ENCODE results near the gene SPINK5. TPM values are rescaled to one million over a fixed set of nuclear protein-coding genes. Genes with fewer than 3 reads are reported as not detected.

SPINK5 gene
- total and polyA plus RNA-seq, 10 donors, result 0.11 to 0.51 (median 0.26) TPM; not detected in 5

DNA sequence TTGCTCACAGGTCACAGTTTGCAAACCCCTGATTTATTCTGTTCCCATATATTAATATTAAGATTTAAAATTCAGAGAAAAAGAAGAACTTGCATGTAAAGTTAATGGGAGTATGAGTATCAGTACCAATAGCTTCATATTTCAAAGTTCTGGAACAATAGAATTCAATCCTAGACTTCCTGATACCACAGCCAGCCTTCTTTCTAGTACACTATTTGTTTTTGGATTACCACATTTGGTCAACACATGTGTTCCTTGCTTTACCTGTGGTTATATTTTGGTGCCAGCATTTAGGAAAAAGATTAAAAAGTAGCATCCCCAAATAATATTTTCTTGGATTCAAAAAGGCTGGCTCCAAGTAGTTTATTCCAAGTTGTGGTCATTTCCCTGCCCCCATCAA lies 49.5 kb downstream of the SPINK5 start:
- no peaks in the 10 kb centered on the region for H3K27me3 ChIP-seq (replicated peaks in 1 of 7)
- no peaks in the 10 kb centered on the region for H3K4me1 ChIP-seq
- no peak overlapping the region for H3K4me3 ChIP-seq
- H3K9me3 ChIP-seq, result no peaks in the 10 kb centered on the region
- intact Hi-C loops (cut with DNase I; ENCODE audit: low total_unique reads), result no loop called here
- no peak for DNase-seq
- no peak overlapping the region for H3K27ac ChIP-seq
- TF ChIP-seq, protein P1, sequence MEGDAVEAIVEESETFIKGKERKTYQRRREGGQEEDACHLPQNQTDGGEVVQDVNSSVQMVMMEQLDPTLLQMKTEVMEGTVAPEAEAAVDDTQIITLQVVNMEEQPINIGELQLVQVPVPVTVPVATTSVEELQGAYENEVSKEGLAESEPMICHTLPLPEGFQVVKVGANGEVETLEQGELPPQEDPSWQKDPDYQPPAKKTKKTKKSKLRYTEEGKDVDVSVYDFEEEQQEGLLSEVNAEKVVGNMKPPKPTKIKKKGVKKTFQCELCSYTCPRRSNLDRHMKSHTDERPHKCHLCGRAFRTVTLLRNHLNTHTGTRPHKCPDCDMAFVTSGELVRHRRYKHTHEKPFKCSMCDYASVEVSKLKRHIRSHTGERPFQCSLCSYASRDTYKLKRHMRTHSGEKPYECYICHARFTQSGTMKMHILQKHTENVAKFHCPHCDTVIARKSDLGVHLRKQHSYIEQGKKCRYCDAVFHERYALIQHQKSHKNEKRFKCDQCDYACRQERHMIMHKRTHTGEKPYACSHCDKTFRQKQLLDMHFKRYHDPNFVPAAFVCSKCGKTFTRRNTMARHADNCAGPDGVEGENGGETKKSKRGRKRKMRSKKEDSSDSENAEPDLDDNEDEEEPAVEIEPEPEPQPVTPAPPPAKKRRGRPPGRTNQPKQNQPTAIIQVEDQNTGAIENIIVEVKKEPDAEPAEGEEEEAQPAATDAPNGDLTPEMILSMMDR (IDR thresholded peaks at IDR 0.05 in 8 of 11, conservative IDR thresholded peaks at IDR 0.05 in 3 of 11), result no peak
- no peaks in the 10 kb centered on the region for H3K36me3 ChIP-seq

DNA sequence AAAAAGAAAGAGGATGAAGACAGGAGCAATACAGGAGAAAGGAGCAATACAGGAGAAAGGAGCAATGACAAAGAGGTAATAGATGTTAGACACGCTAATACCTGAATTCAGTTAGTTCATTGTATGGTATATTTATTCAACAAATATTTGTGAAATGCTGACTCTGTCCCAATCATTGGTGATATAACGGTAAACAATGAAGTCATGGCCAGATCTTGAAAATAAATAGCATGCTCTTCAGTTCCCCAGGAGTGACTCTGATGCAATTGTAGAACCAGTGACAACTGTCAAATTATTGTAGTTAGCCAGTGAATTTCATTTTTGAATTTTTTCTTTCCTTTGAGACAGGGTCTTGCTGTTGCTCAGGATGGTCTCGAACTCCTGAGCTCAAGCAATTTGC lies 56.5 kb downstream of the SPINK5 start:
- no peaks in the 10 kb centered on the region for H3K36me3 ChIP-seq

DNA sequence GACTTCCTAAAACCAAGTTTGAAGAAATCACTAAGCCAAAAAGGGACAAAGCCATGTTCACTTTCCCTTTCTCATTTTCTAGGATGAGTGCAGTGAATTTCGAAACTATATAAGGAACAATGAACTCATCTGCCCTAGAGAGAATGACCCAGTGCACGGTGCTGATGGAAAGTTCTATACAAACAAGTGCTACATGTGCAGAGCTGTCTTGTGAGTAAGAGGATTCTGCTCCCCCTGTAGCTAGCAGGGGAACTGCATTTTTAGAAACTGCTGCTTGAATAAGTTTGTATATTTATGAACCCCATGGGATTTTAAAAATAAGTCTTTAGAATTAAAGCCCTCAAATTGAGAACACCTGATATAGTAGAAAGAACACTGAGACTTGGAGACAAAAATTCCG lies 61.9 kb downstream of the SPINK5 start:
- H3K27me3 ChIP-seq (replicated peaks in 1 of 7), result no peaks in the 10 kb centered on the region
- WGBS, 5 donors, result 56 to 78% (median 60%) methylated on average over 3 of the region's 3 CpGs
- no peak for TF ChIP-seq POLR2AphosphoS5 (IDR thresholded peaks at IDR 0.05)
- TF ChIP-seq POLR2A (IDR thresholded peaks at IDR 0.05), result no peak
- TF ChIP-seq, protein P1 (IDR thresholded peaks at IDR 0.05 in 8 of 11, conservative IDR thresholded peaks at IDR 0.05 in 3 of 11), result no peak
- no peak for DNase-seq
- intact Hi-C loops (cut with DNase I; ENCODE audit: low total_unique reads), result no loop called here
- no peak overlapping the region for H3K4me3 ChIP-seq
- no peak overlapping the region for H3K27ac ChIP-seq
- H3K4me1 ChIP-seq, result no peaks in the 10 kb centered on the region
- H3K9me3 ChIP-seq, result no peaks in the 10 kb centered on the region
- no peaks in the 10 kb centered on the region for H3K36me3 ChIP-seq

More for the DNA sequence above, 56.5 kb downstream of the SPINK5 start:
- Histone ChIP-seq H3K27ac (no peak overlapping the region), H3K27me3 (replicated peaks in 1 of 7) (no peaks in the 10 kb centered on the region), H3K4me3 (no peak overlapping the region), H3K9me3 (no peaks in the 10 kb centered on the region), H3K4me1 (no peaks in the 10 kb centered on the region)
- no peak for DNase-seq
- intact Hi-C loops (cut with DNase I; ENCODE audit: low total_unique reads), result no loop called here
- TF ChIP-seq POLR2A (IDR thresholded peaks at IDR 0.05) (no peak), POLR2AphosphoS5 (IDR thresholded peaks at IDR 0.05) (no peak)
- TF ChIP-seq, protein P1 (IDR thresholded peaks at IDR 0.05 in 8 of 11, conservative IDR thresholded peaks at IDR 0.05 in 3 of 11), result no peak
- WGBS, 5 donors, result 83 to 93% (median 90%) methylated on average over 3 of the region's 3 CpGs

DNA sequence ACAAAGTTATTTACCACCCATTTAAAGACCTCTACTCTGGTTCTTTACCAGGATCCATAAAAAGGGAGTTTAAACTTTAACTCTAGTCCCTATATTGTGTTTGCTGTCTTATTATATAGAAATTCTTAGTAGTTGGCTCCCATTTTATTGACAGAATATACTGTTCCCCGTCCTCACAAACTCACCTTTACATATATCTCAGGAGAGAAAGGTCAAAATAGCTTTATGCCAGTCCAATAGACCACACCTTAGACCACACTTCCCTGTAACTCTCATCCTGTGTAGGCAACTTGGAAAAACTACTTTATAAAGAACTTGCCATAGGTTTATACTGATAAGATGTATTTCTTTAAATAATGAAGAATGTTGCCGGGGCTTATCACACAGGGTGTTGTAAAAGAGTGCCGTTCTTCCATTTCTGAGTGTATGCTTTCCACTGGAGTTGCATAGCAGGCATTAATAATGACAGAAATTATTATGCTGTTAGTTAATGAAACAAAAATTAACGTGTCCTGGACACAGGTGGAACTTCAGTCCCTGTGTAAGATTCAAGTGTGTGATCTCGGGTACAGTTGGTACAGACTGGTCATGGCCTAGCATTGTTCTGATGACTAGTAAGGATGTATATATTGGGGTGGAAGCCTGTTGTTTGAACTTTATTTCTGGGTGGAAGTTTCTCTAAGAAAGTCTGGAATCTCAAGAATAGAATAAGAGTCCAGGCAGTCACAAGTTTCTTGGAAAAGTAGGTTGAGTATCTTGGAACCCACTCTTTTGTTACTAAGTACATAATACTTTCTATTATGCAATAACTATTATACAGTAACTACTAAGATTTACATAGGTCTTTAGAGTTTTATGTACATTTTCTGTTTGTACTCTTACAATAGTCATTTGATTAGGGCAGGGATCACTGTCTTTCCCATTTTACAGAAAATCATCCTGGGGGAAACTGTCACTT lies 71.6 kb downstream of the SPINK5 start:
- H3K27me3 ChIP-seq (replicated peaks in 1 of 7), result no peaks in the 10 kb centered on the region
- H3K27ac ChIP-seq, result no peak overlapping the region
- H3K4me3 ChIP-seq, result no peak overlapping the region
- no peak for DNase-seq
- WGBS, 5 donors, result 80 to 89% (median 85%) methylated on average over 5 of the region's 5 CpGs
- no peaks in the 10 kb centered on the region for H3K9me3 ChIP-seq
- TF ChIP-seq, protein P1 (IDR thresholded peaks at IDR 0.05 in 8 of 11, conservative IDR thresholded peaks at IDR 0.05 in 3 of 11), result no peak
- TF ChIP-seq POLR2A (IDR thresholded peaks at IDR 0.05), result no peak
- TF ChIP-seq POLR2AphosphoS5 (IDR thresholded peaks at IDR 0.05), result no peak
- H3K36me3 ChIP-seq, result no peaks in the 10 kb centered on the region
- H3K4me1 ChIP-seq, result no peaks in the 10 kb centered on the region
- intact Hi-C loops (cut with DNase I; ENCODE audit: low total_unique reads), result no loop called here

Data from spleen (tissue), 11 donors.